ENCODE data around the gene GHRHR.

Gene GHRHR

DNA sequence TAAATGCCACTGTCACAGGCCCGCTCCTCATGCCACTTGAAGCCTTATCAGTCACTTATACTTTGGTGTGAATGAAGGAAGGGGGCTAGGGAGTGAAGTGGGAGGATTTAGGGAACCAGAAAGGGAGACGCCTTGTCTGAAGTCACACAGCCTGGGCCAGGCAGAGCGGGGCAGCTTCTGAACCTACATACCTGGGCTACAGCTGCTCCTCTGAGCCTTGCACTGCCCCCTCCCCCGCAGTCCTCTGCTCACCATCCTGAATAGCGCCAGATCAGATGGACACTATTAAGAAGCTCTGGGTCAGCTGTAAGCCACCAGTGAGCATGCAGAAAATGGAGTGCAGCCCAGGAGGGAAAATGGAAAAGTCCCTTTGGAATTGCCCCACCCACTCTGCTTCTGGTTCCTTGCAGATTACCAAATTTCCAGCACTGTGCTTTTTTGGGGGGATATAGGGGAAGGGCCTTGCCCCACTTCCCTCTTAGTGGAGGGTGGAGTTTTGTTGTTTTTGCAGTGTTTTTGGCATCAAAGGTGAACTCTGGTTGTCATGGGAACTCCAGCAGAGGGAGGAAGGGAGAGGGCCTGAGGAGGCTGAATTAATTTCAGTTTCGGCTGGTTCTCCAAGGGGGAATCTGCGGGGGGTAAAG, 53.4 kb downstream of the GHRHR start:
- DNase-seq, result no peak

DNA sequence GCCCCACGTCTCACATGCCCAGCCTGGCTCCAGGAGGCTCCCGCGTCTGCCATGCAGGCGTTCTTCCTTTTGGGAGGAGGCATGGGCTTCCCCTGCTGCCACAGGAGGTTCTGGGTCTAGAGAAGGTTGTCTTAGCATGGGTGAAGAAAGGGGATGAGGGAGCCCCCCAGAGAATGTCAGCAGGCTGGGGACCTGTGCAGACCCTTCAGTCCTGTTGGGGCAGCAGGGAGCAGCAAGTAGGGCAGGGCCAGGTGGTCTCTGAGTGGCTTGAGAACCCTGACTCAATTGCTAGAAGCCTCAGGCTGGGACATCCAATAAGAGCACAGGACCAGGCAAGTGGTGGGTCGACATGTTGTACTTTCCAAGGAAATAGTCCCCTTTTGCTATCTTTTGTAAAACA, 54.0 kb downstream of the GHRHR start:
- no peak for DNase-seq

DNA sequence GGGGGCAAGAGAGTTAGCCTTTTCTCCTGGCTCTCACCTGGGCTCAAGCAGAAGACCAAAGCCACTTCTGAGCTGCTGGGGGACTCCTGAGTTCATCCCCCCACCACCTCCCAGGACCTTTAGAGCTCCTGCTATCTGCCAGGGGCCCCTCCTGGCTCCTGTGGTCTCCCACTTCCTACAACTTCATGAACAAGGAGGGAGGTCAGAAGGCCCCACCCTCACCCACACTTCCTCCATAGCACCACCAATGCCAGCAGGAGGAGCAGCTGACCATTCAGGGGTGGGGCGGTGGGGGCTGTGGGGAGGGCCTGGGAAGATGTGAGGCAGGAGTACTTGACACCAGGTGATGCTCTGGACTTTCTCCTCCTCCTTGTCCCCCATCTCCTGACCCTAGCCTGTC, 55.8 kb downstream of the GHRHR start:
- DNase-seq, result no peak

DNA sequence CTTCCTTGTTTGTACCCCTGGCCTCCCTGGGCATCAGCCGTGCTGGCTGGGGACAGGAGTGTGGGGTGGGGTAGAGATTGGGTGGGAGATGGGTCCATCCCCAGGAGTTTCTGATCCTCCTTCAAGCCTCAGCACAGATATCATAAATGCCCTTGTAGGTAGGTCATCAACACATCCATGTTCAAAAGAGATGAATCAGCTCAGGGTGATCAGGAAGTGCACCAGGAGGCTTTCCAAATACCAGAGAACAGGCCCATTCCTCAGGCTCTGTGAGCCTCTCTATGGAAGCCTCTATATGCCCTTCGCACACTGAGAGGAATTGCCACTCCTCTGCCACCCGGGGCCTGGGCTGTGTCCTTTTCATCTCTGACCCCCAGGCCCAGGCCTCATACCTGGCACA, 56.4 kb downstream of the GHRHR start:
- DNase-seq, result no peak

DNA sequence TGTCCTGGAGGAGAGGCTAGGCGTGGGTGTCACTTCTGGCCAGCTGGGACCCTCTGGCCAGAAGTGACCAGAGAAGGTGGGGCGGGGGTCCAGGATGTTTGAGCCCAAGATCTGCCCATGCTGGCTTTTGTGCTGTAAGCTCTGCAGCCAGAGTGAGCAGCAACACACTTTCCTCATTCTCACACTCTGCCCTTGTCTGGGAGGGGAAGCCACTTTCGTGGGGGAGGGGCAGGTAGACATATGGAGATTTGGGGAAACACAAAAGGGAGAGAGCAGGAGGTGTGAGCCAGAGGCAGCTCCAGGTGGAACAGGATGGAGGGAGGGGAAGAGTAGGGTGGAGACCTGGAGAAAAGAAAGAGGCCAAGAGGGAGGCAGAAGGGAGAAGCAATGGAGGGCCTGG, 56.9 kb downstream of the GHRHR start:
- no peak for DNase-seq

DNA sequence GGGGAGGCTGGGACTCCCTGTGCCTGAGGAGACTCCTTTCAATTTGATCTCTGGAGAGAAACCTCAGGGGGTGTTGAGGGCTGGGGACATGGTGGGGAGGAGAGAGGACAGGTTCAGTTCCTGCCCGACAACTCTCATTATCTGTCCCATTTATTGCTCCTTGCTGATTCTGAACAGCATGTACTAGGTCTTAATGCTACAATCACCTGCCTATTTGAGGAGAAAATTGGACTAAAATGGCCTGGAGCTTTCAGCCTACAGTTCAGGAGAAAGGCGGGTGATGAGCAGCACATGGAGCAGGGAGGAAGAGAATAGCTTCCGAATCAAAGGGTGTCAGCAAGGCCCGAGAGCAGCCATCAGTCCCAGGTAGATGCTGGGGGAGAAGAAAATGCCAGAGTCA, 58.4 kb downstream of the GHRHR start:
- no peak for DNase-seq

DNA sequence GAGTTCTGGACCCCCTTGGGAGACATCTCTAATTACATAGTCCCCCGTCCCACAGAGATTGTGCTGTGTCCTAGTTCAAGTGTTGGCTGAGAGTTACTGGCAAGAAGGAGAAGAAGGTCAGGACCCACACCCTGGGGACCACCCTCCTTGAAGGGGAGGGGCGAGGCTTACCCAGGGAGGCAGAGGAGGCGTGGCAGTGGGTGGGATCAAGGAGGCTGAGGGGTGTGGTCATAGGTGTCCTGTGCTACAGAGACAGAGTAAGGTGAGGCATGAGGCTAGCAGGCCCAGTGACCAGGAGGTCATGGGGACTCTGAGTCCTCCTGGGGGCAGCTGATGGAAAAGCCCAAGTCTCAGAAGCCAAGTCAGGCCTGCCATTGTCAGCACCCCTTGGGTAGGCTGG, 59.0 kb downstream of the GHRHR start:
- DNase-seq, result no peak

DNA sequence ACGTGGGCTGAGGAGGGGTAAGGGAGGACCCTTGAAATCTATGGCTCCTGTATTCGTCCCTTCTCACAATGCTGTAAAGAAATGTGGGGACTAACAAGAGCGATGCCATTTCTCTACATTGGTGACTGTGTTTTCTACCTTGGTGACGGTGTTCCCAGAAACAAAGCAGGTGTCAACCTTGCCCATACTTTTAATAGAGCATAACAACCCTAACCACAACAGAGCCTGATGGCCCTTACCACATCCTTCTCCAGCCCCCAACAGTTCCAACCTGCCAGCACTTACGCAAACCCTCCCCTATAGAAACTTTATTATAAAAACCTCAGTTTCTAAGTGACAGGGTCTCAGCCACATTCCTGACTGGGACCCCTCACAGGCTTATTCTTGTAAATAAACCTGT, 60.1 kb downstream of the GHRHR start:
- no peak for DNase-seq

DNA sequence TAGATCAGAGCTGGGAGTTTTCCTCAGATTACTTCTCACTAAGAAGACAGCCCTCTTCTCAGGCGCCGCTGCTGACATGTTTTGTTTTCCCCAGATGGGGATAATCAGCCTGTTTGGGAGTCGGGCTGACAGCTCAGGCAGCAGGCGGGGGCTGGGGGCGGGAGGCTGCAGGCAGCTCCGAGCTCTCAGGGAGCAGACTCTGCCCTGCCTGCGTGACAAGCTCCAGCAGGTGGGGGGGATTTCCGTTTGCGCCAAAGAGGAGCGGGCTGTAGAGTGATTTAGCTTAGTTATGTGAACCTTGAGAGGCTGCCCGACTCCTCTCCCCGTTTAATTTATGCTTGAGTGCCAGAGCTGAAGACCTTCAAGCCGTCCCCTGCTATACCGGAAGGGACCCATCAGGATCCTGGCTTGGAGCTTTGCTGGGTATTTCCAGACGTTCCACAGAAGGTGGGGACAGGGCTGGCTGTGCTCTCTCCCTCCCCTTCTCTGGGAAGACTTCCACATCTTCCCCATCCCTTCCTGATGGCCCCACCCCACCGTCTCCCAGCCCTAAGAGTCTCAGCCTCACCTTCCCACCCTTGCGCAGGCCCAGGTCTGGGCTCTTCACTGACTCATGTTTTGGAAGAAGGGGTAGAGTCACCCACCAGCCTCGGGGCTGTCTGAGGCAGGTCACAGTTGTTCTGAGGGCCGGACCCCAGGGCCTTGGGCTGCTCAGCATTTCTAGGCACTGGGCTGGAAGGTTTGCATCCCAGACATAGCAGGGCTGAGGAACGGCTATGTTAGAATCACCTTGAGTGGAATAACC, 63.6 kb downstream of the GHRHR start:
- DNase-seq, result no peak

DNA sequence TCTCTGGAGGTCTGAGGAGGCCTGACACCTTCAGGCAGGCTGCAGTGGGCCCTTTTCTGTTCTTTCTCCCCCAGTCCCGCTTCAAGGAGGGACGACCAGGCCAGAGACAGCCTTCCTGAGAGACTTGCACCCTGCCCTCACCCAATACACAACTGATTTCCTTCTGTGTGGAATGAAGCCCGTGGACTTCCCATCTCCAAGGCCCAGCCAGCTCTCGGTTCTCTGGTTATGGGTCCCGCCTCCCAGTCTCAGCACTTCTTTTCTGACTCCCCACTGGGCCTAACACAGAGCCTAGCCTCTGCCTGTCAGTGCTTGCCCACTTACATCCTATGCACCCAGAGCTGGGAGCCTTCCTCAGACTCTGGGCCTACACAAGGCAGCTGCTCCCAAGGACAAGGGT, 64.3 kb downstream of the GHRHR start:
- no peak for DNase-seq

DNA sequence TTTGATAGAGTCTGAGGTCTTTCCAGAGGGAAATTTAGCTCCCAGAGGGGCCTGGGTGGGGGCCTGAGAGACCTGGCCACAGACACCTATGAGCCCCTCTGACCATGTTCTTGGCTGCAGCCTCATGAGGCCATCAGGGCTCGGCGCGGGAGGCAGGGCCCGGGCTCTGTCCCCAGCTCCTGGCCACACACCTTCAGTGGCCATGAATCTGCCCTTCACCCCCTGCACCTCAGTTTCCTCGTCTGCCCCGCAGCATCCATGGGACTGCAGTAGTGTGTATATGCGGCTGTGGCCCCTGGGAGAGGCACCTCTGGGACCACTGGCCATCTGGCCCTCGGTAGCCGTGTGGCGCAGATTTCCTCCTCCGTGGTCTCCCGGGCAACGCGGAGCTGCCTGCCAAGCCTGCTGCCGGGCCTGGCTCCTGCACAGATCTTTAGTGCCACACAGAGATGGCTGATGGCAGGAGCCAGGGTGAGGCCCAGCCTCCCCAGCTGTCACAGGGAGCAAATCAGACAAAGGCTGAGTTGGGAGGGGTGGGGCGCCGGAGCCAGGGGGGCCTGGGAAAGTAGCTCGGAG, 64.8 kb downstream of the GHRHR start:
- no peak for DNase-seq
